Measurements from ENCODE around the gene LRRC8D.
"Not testable (repeated sequence)": the region's sequence is repeated elsewhere in the genome, so short reads cannot be mapped to it uniquely, and the experiment has no call there.

LRRC8D gene

GRCh38 chr1:89918794-89919155, 97.9 kb downstream of the LRRC8D start:
- no peak for DNase-seq

GRCh38 chr1:89919174-89919573, 98.3 kb downstream of the LRRC8D start:
- DNase-seq = no peak

GRCh38 chr1:89922911-89923310, 102.1 kb downstream of the LRRC8D start:
- no peak for DNase-seq

GRCh38 chr1:89923517-89923916, 102.7 kb downstream of the LRRC8D start:
- DNase-seq = no peak

- DNase-seq = not testable (repeated sequence)
Observed at GRCh38 chr1:89924075-89924474, 103.2 kb downstream of the LRRC8D start.

- DNase-seq = no peak
Observed at GRCh38 chr1:89927049-89927448, 106.2 kb downstream of the LRRC8D start.

GRCh38 chr1:89927478-89927877, 106.6 kb downstream of the LRRC8D start:
- no peak for DNase-seq

GRCh38 chr1:89928506-89928905, 107.7 kb downstream of the LRRC8D start:
- no peak for DNase-seq

GRCh38 chr1:89929467-89930063, 108.7 kb downstream of the LRRC8D start:
- no peak for DNase-seq

- DNase-seq = no peak
Observed at GRCh38 chr1:89930579-89930978, 109.7 kb downstream of the LRRC8D start.

GRCh38 chr1:89931964-89932363, 111.1 kb downstream of the LRRC8D start:
- DNase-seq = no peak

- DNase-seq = no peak
Observed at GRCh38 chr1:89932598-89933364, 111.9 kb downstream of the LRRC8D start.

GRCh38 chr1:89934461-89934860, 113.6 kb downstream of the LRRC8D start:
- no peak for DNase-seq

- DNase-seq = no peak
Observed at GRCh38 chr1:89935235-89935634, 114.4 kb downstream of the LRRC8D start.

- no peak for DNase-seq
Observed at GRCh38 chr1:89936694-89937093, 115.9 kb downstream of the LRRC8D start.

- DNase-seq = no peak
Observed at GRCh38 chr1:89938171-89939055, 117.6 kb downstream of the LRRC8D start.

GRCh38 chr1:89939059-89939570, 118.3 kb downstream of the LRRC8D start:
- no peak for DNase-seq

GRCh38 chr1:89939693-89940438, 119.0 kb downstream of the LRRC8D start:
- no peak for DNase-seq

- no peak for DNase-seq
Observed at GRCh38 chr1:89941110-89941766, 120.4 kb downstream of the LRRC8D start.

GRCh38 chr1:89942014-89942413, 121.2 kb downstream of the LRRC8D start:
- no peak for DNase-seq

- DNase-seq = no peak
Observed at GRCh38 chr1:89942825-89943658, 122.2 kb downstream of the LRRC8D start.

All from stimulated activated CD4-positive, alpha-beta T cell treated with anti-CD3 and anti-CD28 coated beads, Interleukin-4, amount 100 ng/mL, for 24 hours (primary cell).